NB4 (cell line): ENCODE results near the gene TNRC6A.

Experiments
- DNase-seq: peaks from one replicate; pipeline ENCODE4 v3.0.0; 2010; ENCODE audit warnings: low read depth
- H3K4me3 ChIP-seq: one replicate; pipeline ENCODE4 v1.5.1; 2011; ENCODE audit warnings: mild to moderate bottlenecking, low read depth, low read length, moderate library complexity
- MYC ChIP-seq: IDR thresholded peaks from 2 replicates; pipeline ENCODE4 v1.6.1; 2011; ENCODE audit warnings: low read depth, low read length
- POLR2A ChIP-seq: IDR thresholded peaks from 2 replicates; pipeline ENCODE4 v1.6.1; 2011; ENCODE audit warnings: mild to moderate bottlenecking; ENCODE audit not compliant: insufficient read length; ENCODE audit errors: extremely low read depth
- TF ChIP-seq, protein P1 (sequence below): IDR thresholded peaks from one replicate; pipeline ENCODE4 v1.5.1; 2012; ENCODE audit warnings: low read depth, low read length
- TF ChIP-seq, protein P2 (sequence below): IDR thresholded peaks from 2 replicates; pipeline ENCODE4 v1.6.1; 2011; ENCODE audit warnings: low read depth, low read length

Gene TNRC6A

GRCh38 chr16:24789881-24790280 is 60.4 kb downstream of the TNRC6A start:
- TF ChIP-seq, protein P1, sequence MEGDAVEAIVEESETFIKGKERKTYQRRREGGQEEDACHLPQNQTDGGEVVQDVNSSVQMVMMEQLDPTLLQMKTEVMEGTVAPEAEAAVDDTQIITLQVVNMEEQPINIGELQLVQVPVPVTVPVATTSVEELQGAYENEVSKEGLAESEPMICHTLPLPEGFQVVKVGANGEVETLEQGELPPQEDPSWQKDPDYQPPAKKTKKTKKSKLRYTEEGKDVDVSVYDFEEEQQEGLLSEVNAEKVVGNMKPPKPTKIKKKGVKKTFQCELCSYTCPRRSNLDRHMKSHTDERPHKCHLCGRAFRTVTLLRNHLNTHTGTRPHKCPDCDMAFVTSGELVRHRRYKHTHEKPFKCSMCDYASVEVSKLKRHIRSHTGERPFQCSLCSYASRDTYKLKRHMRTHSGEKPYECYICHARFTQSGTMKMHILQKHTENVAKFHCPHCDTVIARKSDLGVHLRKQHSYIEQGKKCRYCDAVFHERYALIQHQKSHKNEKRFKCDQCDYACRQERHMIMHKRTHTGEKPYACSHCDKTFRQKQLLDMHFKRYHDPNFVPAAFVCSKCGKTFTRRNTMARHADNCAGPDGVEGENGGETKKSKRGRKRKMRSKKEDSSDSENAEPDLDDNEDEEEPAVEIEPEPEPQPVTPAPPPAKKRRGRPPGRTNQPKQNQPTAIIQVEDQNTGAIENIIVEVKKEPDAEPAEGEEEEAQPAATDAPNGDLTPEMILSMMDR: no peak
- TF ChIP-seq, protein P2, sequence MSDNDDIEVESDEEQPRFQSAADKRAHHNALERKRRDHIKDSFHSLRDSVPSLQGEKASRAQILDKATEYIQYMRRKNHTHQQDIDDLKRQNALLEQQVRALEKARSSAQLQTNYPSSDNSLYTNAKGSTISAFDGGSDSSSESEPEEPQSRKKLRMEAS: no peak
- TF ChIP-seq POLR2A (no peak), MYC (no peak)

DNA sequence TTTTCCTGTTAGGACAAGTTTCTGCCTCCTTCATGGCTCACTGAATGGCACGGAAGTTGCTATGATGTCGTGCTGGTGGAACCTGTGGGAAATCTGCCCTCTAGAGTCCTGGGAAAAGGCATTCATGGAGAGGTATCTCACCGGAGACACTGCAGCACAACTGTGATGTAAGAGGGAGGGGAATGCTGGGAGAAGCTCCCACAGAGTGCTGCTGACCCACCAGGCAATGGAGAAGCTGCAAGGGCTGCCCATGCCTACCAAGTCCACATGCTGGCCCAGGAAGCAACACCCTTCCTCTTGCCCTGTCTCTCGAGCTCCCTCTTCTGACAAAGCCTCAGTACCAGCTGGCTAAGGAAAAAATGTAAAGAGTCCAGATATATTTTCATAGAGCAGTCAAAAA is 71.1 kb downstream of the TNRC6A start:
- no peak overlapping the region for H3K4me3 ChIP-seq
- DNase-seq: no peak
- TF ChIP-seq MYC (no peak), POLR2A (no peak)
- TF ChIP-seq, protein P2: no peak
- TF ChIP-seq, protein P1: no peak

More at GRCh38 chr16:24789881-24790280, 60.4 kb downstream of the TNRC6A start:
- no peak for DNase-seq
- H3K4me3 ChIP-seq: no peak overlapping the region

DNA sequence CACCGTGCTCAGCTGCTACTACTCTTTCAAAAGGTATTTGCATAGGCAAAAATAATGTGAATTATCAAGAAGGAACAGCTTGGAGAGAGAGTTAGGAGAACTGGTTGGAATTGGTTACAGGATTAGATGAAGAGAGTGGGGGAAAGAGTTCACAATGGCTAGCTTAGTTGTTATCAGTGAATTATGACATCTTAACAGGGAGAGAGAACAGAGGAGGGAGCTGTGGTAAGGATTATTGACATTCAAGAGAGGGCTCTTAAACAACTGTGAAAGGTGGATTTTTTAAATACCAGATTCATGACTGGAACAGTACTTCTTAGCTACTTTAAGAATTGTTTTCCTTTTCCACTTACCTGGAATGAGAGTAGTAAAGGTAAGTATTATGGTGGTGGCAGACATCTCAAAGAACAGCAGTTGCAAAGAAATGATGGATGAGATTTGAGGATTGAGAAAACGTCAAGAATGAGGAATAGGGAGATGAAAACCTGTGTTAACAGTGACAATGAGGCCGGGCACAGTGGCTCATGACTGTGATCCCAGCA is 72.4 kb downstream of the TNRC6A start:
- no peak for DNase-seq
- H3K4me3 ChIP-seq: no peak overlapping the region
- TF ChIP-seq, protein P1: no peak
- TF ChIP-seq POLR2A (no peak), MYC (no peak)
- TF ChIP-seq, protein P2: no peak

DNA sequence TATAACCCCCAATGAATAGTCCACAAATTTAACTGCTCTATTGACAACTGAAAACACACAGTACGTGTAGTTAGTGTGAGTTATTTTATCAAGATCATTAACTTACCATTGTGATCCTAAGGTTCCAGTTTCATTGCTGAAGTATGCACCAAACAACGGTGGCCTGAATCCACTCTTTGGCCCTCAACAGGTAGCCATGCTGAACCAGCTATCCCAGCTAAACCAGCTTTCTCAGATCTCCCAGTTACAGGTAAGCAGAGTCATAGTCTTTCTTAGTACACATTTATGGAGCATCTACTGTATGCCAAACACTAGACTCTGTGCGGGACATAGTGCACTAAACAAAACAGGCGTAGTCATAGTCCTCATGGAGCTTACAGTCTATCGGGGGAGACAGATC is 76.0 kb downstream of the TNRC6A start:
- H3K4me3 ChIP-seq: no peak overlapping the region
- TF ChIP-seq, protein P2: no peak
- TF ChIP-seq MYC: no peak
- TF ChIP-seq, protein P1: no peak
- DNase-seq: no peak

- TF ChIP-seq MYC (no peak), POLR2A (no peak)
- TF ChIP-seq, protein P1: no peak
- TF ChIP-seq, protein P2: no peak
- DNase-seq: no peak
- no peak overlapping the region for H3K4me3 ChIP-seq
Measured at GRCh38 chr16:24807301-24807700, 77.8 kb downstream of the TNRC6A start.
